MCF 10A (cell line): ENCODE results near the gene PPHLN1. TPM values are rescaled to one million over a fixed set of nuclear protein-coding genes. Genes with fewer than 3 reads are reported as not detected.

Source experiments
- BruUV-seq: library from RNA; stranded (reverse); fragments of 400-500 nt; replicated peaks from 2 replicates; lab custom pipeline; 2021; lab: Mats Ljungman, UMichigan
- CTCF ChIA-PET: fragments of 300-600 bp; sonication (Branson Sonifier 250); formaldehyde crosslinking; extraction: SDS; loops from one replicate; lab custom pipeline; 2021; ENCODE audit warnings: antibody characterized with exemption, inconsistent platforms; lab: Yijun Ruan, JAX
- POLR2A ChIA-PET: fragments of 300-600, 350-650 bp; sonication (Branson Sonifier 250); formaldehyde crosslinking; extraction: SDS; loops from one replicate; lab custom pipeline; 2020; ENCODE audit warnings: antibody characterized with exemption, inconsistent platforms; lab: Yijun Ruan, JAX
- DNase-seq: peaks from one replicate; pipeline ENCODE4 v3.0.0-alpha.2; 2018; ENCODE audit not compliant: unreplicated experiment
- H3K27ac Mint-ChIP-seq: one replicate; pipeline ENCODE4 v1.8.0; 2022; ENCODE audit warnings: mild to moderate bottlenecking, low read depth, mixed read lengths; ENCODE audit not compliant: unreplicated experiment
- H3K27me3 Mint-ChIP-seq: one replicate; pipeline ENCODE4 v1.8.0; 2022; ENCODE audit warnings: mixed read lengths; ENCODE audit not compliant: insufficient read depth, unreplicated experiment
- H3K36me3 Mint-ChIP-seq: one replicate; pipeline ENCODE4 v1.8.0; 2022; ENCODE audit warnings: mild to moderate bottlenecking, moderate library complexity, mixed read lengths; ENCODE audit not compliant: insufficient read depth, unreplicated experiment
- H3K4me1 Mint-ChIP-seq: one replicate; pipeline ENCODE4 v1.8.0; 2022; ENCODE audit warnings: mixed read lengths; ENCODE audit not compliant: insufficient read depth, unreplicated experiment
- H3K4me3 Mint-ChIP-seq: one replicate; pipeline ENCODE4 v1.8.0; 2022; ENCODE audit warnings: mild to moderate bottlenecking, moderate library complexity, mixed read lengths; ENCODE audit not compliant: unreplicated experiment
- H3K9me3 Mint-ChIP-seq: one replicate; pipeline ENCODE4 v1.8.0; 2022; ENCODE audit warnings: mixed read lengths; ENCODE audit not compliant: unreplicated experiment
- intact Hi-C: fragments of 100-400 bp; cut with micrococcal nuclease; formaldehyde crosslinking; loops from 2 replicates; pipeline ENCODE4 v1.14.1; 2022
- total RNA-seq: library from RNA; stranded (reverse); gene quantifications from 2 replicates; pipeline ENCODE4 v1.2.3, GENCODE V29; 2022
- TF ChIP-seq, protein P1 (sequence below): fragments of 200-600 bp; IDR thresholded peaks from one replicate; pipeline ENCODE4 v1.8.0; 2022; ENCODE audit warnings: antibody characterized with exemption, mild to moderate bottlenecking; ENCODE audit not compliant: unreplicated experiment

PPHLN1 gene
- total RNA-seq, 1 experiment from 2014 or later = 54.5 TPM

DNA sequence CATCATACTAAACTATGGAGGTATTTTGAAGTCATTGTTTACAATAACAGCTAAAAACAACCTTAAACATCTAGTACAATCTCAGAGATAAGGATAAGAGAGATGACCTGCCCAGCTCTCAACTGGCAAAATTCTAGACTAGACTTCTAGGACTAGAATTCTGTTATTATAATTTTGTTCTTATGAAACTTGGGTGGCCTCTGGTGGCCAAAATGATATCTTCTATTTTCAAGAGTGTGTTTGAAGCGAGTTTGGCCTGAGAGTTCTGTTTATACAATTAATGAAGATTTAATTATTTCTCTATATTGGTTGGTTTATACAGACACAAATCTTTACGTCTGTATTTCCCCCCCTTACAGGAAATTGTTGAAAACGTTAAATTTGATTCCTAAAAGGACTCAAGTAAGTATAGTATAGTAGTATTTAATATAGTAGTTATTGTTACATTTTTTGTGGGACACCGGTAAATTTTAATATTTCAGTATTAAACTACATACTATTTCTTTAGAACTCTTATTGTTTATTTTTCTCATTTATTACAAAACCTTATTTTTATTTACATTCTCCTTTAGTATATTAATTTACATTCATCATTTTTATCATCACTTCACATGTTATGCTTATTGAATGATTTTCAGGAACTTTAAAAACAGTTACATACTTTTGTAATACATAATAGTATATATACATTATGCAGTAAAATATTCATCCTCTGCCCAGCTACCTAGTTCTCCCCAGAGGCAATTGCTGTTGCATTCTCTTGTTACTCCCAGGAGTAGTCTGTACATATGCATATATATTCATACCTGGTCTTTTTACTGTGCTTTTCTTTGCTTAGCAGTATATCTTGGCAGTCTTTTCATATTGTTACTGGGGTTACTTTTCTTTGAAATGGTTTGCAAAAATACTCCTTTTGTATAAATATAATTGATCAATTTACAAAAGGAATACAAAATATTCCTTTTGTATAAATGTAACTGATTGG is 6.6 kb downstream of the PPHLN1 start:
- Mint-ChIP-seq H3K4me1 (peaks cover 38% of the 10 kb centered on the region), H3K4me3 (no peak overlapping the region), H3K9me3 (no peaks in the 10 kb centered on the region), H3K36me3 (peaks cover 14% of the 10 kb centered on the region), H3K27me3 (no peaks in the 10 kb centered on the region), H3K27ac (peak overlapping the region; percentile 16)
- no TSS peak for BruUV-seq
- DNase-seq = peak; percentile 53
- intact Hi-C loops = loop anchor here (1.0 to 5.0 kb wide), 3 partner anchors 95 to 295 kb away; no protein-coding TSS in a partner anchor
- TF ChIP-seq, protein P1, sequence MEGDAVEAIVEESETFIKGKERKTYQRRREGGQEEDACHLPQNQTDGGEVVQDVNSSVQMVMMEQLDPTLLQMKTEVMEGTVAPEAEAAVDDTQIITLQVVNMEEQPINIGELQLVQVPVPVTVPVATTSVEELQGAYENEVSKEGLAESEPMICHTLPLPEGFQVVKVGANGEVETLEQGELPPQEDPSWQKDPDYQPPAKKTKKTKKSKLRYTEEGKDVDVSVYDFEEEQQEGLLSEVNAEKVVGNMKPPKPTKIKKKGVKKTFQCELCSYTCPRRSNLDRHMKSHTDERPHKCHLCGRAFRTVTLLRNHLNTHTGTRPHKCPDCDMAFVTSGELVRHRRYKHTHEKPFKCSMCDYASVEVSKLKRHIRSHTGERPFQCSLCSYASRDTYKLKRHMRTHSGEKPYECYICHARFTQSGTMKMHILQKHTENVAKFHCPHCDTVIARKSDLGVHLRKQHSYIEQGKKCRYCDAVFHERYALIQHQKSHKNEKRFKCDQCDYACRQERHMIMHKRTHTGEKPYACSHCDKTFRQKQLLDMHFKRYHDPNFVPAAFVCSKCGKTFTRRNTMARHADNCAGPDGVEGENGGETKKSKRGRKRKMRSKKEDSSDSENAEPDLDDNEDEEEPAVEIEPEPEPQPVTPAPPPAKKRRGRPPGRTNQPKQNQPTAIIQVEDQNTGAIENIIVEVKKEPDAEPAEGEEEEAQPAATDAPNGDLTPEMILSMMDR = peak; percentile 55
- ChIA-PET CTCF (interaction anchor here (0.6 to 5.4 kb wide), 29 partner anchors 9 to 1359 kb away, joined by 3 to 33 read pairs (median 5); no protein-coding TSS in a partner anchor), POLR2A (interaction anchor here (0.7 to 1.6 kb wide), 4 partner anchors 8 to 349 kb away, joined by 3 to 4 read pairs (median 3); no protein-coding TSS in a partner anchor)

DNA sequence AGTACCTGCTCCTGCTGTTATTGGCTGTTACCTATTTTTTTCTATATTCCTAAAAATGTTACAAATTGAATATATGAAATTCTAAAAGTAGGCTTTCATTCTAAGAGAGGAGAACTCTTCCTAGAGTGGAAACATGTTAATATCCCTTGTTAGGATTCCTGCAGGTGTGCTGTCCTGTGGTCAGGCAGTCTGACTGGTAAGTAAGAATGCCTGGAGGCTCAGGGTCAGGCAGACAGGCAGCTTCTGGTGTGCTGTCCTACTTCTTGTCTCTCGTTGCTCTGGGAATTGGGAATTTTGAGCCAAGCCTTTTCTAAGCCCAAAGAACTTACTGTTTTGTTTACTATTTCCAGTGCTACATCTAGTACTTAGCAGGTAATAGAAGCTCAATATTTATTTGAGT is 10.3 kb downstream of the PPHLN1 start:
- Mint-ChIP-seq H3K36me3 (peaks cover 30% of the 10 kb centered on the region), H3K27ac (no peak overlapping the region), H3K4me3 (no peak overlapping the region), H3K27me3 (no peaks in the 10 kb centered on the region), H3K4me1 (peaks cover 31% of the 10 kb centered on the region), H3K9me3 (no peaks in the 10 kb centered on the region)
- BruUV-seq = no TSS peak
- CTCF ChIA-PET = interaction anchor here (0.7 to 1.5 kb wide), 4 partner anchors 36 to 223 kb away, joined by 3 to 4 read pairs (median 4); no protein-coding TSS in a partner anchor
- POLR2A ChIA-PET = interaction anchor here (1.2 kb wide), 1 partner anchor 12 kb away, joined by 3 read pairs; no protein-coding TSS in a partner anchor
- TF ChIP-seq, protein P1 = no peak
- intact Hi-C loops = no loop called here
- DNase-seq = no peak

DNA sequence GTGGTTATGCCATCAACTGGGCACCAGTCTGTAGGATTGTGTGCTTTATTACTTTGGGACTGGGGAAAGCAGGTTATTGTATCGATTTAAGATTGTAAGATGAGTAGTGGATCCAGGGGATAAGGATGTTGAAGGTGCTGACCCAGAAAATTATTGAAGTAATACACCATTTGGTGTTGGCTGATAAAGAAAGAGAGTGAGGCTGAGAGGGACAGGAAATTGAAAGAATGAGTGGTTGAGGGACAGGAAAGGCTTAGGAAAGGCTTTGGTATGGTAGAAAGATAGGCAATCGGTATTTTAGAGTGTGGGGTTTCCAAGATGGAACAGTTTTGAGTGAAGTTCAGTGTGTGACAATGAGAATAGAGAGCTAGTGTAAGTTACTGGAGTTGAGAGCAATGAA is 12.3 kb downstream of the PPHLN1 start:
- ChIA-PET POLR2A (interaction anchor here (0.6 to 2.9 kb wide), 4 partner anchors 9 to 12 kb away, joined by 3 to 11 read pairs (median 4); partner anchors contain the start of genes PPHLN1 and ZCRB1), CTCF (interaction anchor here (0.8 to 4.7 kb wide), 2 partner anchors 34 to 804 kb away, joined by 3 to 26 read pairs; no protein-coding TSS in a partner anchor)
- DNase-seq = no peak
- BruUV-seq = no TSS peak
- H3K27me3 Mint-ChIP-seq = no peaks in the 10 kb centered on the region
- H3K4me1 Mint-ChIP-seq = peaks cover 24% of the 10 kb centered on the region
- intact Hi-C loops = no loop called here
- no peak overlapping the region for H3K27ac Mint-ChIP-seq
- H3K9me3 Mint-ChIP-seq = no peaks in the 10 kb centered on the region
- TF ChIP-seq, protein P1 = no peak
- no peak overlapping the region for H3K4me3 Mint-ChIP-seq
- H3K36me3 Mint-ChIP-seq = peaks cover 30% of the 10 kb centered on the region

DNA sequence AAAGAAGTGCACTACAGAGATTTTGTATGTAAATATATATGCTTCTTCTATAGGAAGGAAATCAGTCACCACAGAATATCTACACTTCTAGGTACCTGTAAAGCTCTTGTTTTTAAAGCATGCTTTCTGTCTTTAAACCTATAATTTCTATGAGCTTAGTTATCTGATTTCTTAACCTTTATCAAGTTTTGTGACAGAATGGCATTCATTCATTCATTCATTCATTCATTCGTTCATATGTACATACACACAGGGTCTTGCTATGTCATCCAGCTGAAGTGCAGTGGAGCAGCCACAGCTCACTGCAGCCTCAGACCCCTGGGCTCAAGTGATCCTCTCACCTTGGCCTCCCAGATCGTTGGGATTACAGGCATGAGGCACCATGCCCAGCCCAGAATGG is 16.1 kb downstream of the PPHLN1 start:
- no peaks in the 10 kb centered on the region for H3K27me3 Mint-ChIP-seq
- H3K27ac Mint-ChIP-seq = no peak overlapping the region
- ChIA-PET CTCF (interaction anchor here (0.9 to 4.7 kb wide), 4 partner anchors 10 to 996 kb away, joined by 3 to 26 read pairs (median 8); no protein-coding TSS in a partner anchor), POLR2A (interaction anchor here (0.8 to 1.4 kb wide), 2 partner anchors 17 to 197 kb away, joined by 3 read pairs; partner anchors contain the start of gene GXYLT1)
- H3K4me3 Mint-ChIP-seq = no peak overlapping the region
- TF ChIP-seq, protein P1 = no peak
- intact Hi-C loops = no loop called here
- peaks cover 22% of the 10 kb centered on the region for H3K36me3 Mint-ChIP-seq
- no peaks in the 10 kb centered on the region for H3K9me3 Mint-ChIP-seq
- no TSS peak for BruUV-seq
- peaks cover 25% of the 10 kb centered on the region for H3K4me1 Mint-ChIP-seq
- DNase-seq = no peak
